Heart right ventricle (tissue), 16 donors: Measurements from ENCODE around the gene TSR1. TPM values are rescaled to one million over a fixed set of nuclear protein-coding genes. Genes with fewer than 3 reads are reported as not detected.

Source experiments
- ATAC-seq, 8 donors: fragments of 200-7000 bp; cut with Tn5 transposase; one replicate each; pipeline ENCODE4 v1.9.1; 2020; ENCODE audit warnings: mild to moderate bottlenecking in 8 of 8, moderate library complexity in 8 of 8, moderate number of reproducible peaks in 1 of 8
- DNase-seq, 2 donors: peaks; one replicate each; pipeline ENCODE4 v3.0.0-alpha.2; 2020
- H3K27ac ChIP-seq, 10 donors: fragments of 200-600 bp; sonication (generic) in 2 of 10; one replicate each; pipeline versions ENCODE4 v1.5.0 to v1.8.0; 2020 to 2022; ENCODE audit warnings: mild to moderate bottlenecking in 3 of 10
- H3K27me3 ChIP-seq, 7 donors: fragments of 200-600 bp; one replicate each; pipeline ENCODE4 v1.8.0; 2021 to 2022; ENCODE audit warnings: mild to moderate bottlenecking in 2 of 7
- H3K36me3 ChIP-seq, 9 donors: fragments of 200-600 bp; sonication (generic) in 1 of 9; one replicate each; pipeline versions ENCODE4 v1.5.0 to v1.8.0; 2020 to 2022; ENCODE audit warnings: mild to moderate bottlenecking in 2 of 9
- H3K4me1 ChIP-seq, 9 donors: fragments of 200-600 bp; sonication (generic) in 1 of 9; one replicate each; pipeline versions ENCODE4 v1.5.0 to v1.8.0; 2020 to 2022; ENCODE audit warnings: mild to moderate bottlenecking in 4 of 9
- H3K4me3 ChIP-seq, 10 donors: fragments of 200-600 bp; sonication (generic) in 2 of 10; one replicate each; pipeline versions ENCODE4 v1.5.0 to v1.8.0; 2020 to 2022; ENCODE audit warnings: mild to moderate bottlenecking in 7 of 10, moderate library complexity in 2 of 10
- H3K9me3 ChIP-seq, 11 donors: fragments of 200-600 bp in 10 of 11; sonication (generic) in 2 of 11; one replicate each; pipeline versions ENCODE4 v1.5.0 to v1.8.0; 2013 to 2022; ENCODE audit warnings: mild to moderate bottlenecking in 2 of 11, control low read depth in 1 of 11, moderate library complexity in 1 of 11
- CTCF ChIP-seq, 9 donors: fragments of 200-600 bp; sonication (generic) in 2 of 9; IDR thresholded peaks; one replicate each; pipeline versions ENCODE4 v1.5.0 to v1.8.0; 2021 to 2022; ENCODE audit warnings: antibody characterized with exemption in 9 of 9, mild to moderate bottlenecking in 5 of 9, moderate library complexity in 1 of 9
- WGBS, 2 donors: extraction: QIAGEN DNeasy Blood & Tissue Kit; methylation state at CpG; one replicate each; pipeline ENCODE4 v1.1.7; 2013; ENCODE audit warnings: inconsistent platforms in 1 of 2; 5-methylcytosine and 5-hydroxymethylcytosine counted together
- intact Hi-C, 10 donors: fragments of 100-400 bp; cut with DNase I; formaldehyde crosslinking; loops; one replicate each; pipeline versions ENCODE4 v1.11.1 to v1.14.2; 2022
- polyA plus RNA-seq, 2 donors: library from polyadenylated mRNA; stranded (reverse); fragments of 200-250 nt; gene quantifications; one replicate each; pipeline ENCODE4 v1.2.3, GENCODE V29; 2013
- total RNA-seq, 10 donors: library from RNA; stranded (reverse); fragmentation: NEBNext Ultra II Directional in 3 of 10; extraction: Animal tissue kit (Norgen Biotek cat#: 25700) in 3 of 10; gene quantifications; one replicate each; pipeline versions ENCODE4 v1.2.1 to v1.2.4, GENCODE V29; 2021 to 2023
- donor health status: Arrhythmogenic right ventricular cardiomyopathy.
- donor health status: ischemic (EF 13 %, LVEDD 7.1; RV severe dilation, severe dysfunction).
- donor health status: healthy with polysubstance abuse.
- donor health status: DM: no; HTN: yes; CAD: no.
- donor health status: DM: no; HTN: no; CAD: no.
- donor health status: ischemic (EF 25% LVEDD 6.9; RV normal size, moderate dysfunction).
- donor health status: ischemic (EF 25% LVEDD 5.7; RV mildly dilated, moderate dysfunction).
- donor health status: healthy.
- donor health status: DM: yes; HTN: yes; CAD: no.
- donor health status: Ischemic cardiomyopathy.
- donor health status: ischemic (EF 35%, LVEDD 5.7; RV mildly dilated, moderate dysfunction).
- donor health status: nonischemic (EF 11% LVEDD 7.7; RV severe dilation, severe dysfunction).
- donor health status: DM: yes; HTN: yes; CAD: no.
- donor health status: PGD.
- donor health status: ischemic (EF 29% LVEDD 5.4; RV normal size, mild dysfunction).
- donor health status: nonischemic (EF 23%, LVEDD 6.1; RV moderate dilation, normal function).

TSR1 gene
- total and polyA plus RNA-seq, 12 donors, result 12.8 to 30.5 (median 22.5) TPM

- Histone ChIP-seq H3K27ac (peak overlapping the region in 9 of 10 donors; percentile 13 to 64 (median 44)), H3K4me3 (no peak overlapping the region), H3K27me3 (no peaks in the 10 kb centered on the region), H3K9me3 (no peaks in the 10 kb centered on the region), H3K4me1 (peaks cover 20 to 50% (median 39%) of the 10 kb centered on the region in 9 donors), H3K36me3 (peaks cover 0 to 63% (median 5%) of the 10 kb centered on the region in 9 donors)
- peak in 1 of 2 donors; percentile 5 for DNase-seq
- 83 to 84% methylated on average over 12 of the region's 12 CpGs for WGBS, 2 donors
- TF ChIP-seq CTCF (IDR thresholded peaks at IDR 0.05), result no peak
- ATAC-seq, result no peak
- intact Hi-C loops, result loop anchor here in 2 of 10 donors (10.0 kb wide), 1 partner anchor 50 kb away; no protein-coding TSS in a partner anchor
Measured at GRCh38 chr17:2364763-2365116, 28.5 kb upstream of the TSR1 start.

- Histone ChIP-seq H3K9me3 (no peaks in the 10 kb centered on the region), H3K27ac (peak overlapping the region in 9 of 10 donors; percentile 13 to 64 (median 44)), H3K36me3 (peaks cover 0 to 63% (median 5%) of the 10 kb centered on the region in 9 donors), H3K27me3 (no peaks in the 10 kb centered on the region), H3K4me1 (peaks cover 20 to 43% (median 36%) of the 10 kb centered on the region in 9 donors), H3K4me3 (no peak overlapping the region)
- DNase-seq (peak; percentile 63 to 65), ATAC-seq (peak; percentile 42 to 81 (median 71))
- 36 to 46% methylated on average over 26 of the region's 26 CpGs for WGBS, 2 donors
- intact Hi-C loops, result loop anchor here in 2 of 10 donors (10.0 kb wide), 1 partner anchor 51 kb away; no protein-coding TSS in a partner anchor
- TF ChIP-seq CTCF (IDR thresholded peaks at IDR 0.05), result no peak
Measured at GRCh38 chr17:2363851-2364762, 27.9 kb upstream of the TSR1 start.

GRCh38 chr17:2363318-2363717 is 27.1 kb upstream of the TSR1 start:
- Histone ChIP-seq H3K4me1 (peaks cover 12 to 36% (median 28%) of the 10 kb centered on the region in 9 donors), H3K27ac (no peak overlapping the region), H3K4me3 (no peak overlapping the region), H3K36me3 (peaks cover 0 to 63% (median 5%) of the 10 kb centered on the region in 9 donors), H3K9me3 (no peaks in the 10 kb centered on the region), H3K27me3 (no peaks in the 10 kb centered on the region)
- DNase-seq (no peak), ATAC-seq (no peak)
- intact Hi-C loops, result loop anchor here in 2 of 10 donors (10.0 kb wide), 1 partner anchor 51 kb away; no protein-coding TSS in a partner anchor
- 95% methylated on average over 21 of the region's 21 CpGs for WGBS, 2 donors
- TF ChIP-seq CTCF (IDR thresholded peaks at IDR 0.05), result no peak

GRCh38 chr17:2362881-2363280 is 26.6 kb upstream of the TSR1 start:
- no peak for ATAC-seq
- peaks cover 8 to 31% (median 23%) of the 10 kb centered on the region in 9 donors for H3K4me1 ChIP-seq
- H3K27me3 ChIP-seq, result no peaks in the 10 kb centered on the region
- DNase-seq, result no peak
- H3K27ac ChIP-seq, result no peak overlapping the region
- H3K4me3 ChIP-seq, result no peak overlapping the region
- H3K36me3 ChIP-seq, result peaks cover 0 to 63% (median 5%) of the 10 kb centered on the region in 9 donors
- no peaks in the 10 kb centered on the region for H3K9me3 ChIP-seq
- WGBS, 2 donors, result 96 to 98% methylated on average over 14 of the region's 14 CpGs
- intact Hi-C loops, result loop anchor here in 2 of 10 donors (10.0 kb wide), 1 partner anchor 52 kb away; no protein-coding TSS in a partner anchor
- TF ChIP-seq CTCF (IDR thresholded peaks at IDR 0.05), result no peak
